SJSA1 (cell line): ENCODE measurements around the gene OR51A2. TPM values are rescaled to one million over a fixed set of nuclear protein-coding genes. Genes with fewer than 3 reads are reported as not detected.

Experiments
- DNase-seq, 2 experiments: peaks; one replicate each; pipeline ENCODE4 v3.0.0-alpha.2; 2015 to 2020; ENCODE audit warnings: low spot score in 2 of 2, low read depth in 1 of 2
- H3K27ac ChIP-seq: fragments of 250-450 bp; sonication (Bioruptor Pico); 2 replicates; pipeline ENCODE4 v1.5.1; 2020; ENCODE audit warnings: mild to moderate bottlenecking, moderate library complexity
- H3K27me3 ChIP-seq: fragments of 250-450 bp; sonication (Bioruptor Pico); replicated peaks from 2 replicates; pipeline ENCODE4 v1.5.1; 2020; ENCODE audit warnings: mild to moderate bottlenecking, moderate library complexity
- H3K36me3 ChIP-seq: fragments of 250-450 bp; sonication (Bioruptor Pico); 2 replicates; pipeline ENCODE4 v1.5.1; 2020; ENCODE audit warnings: mild to moderate bottlenecking
- H3K4me1 ChIP-seq: fragments of 250-450 bp; sonication (Bioruptor Pico); replicated peaks from 2 replicates; pipeline ENCODE4 v1.6.1; 2021; ENCODE audit warnings: mild to moderate bottlenecking
- H3K4me3 ChIP-seq: fragments of 250-450 bp; sonication (Bioruptor Pico); 2 replicates; pipeline ENCODE4 v1.5.1; 2020; ENCODE audit warnings: mild to moderate bottlenecking
- H3K9me3 ChIP-seq: fragments of 250-450 bp; sonication (Bioruptor Pico); replicated peaks from 2 replicates; pipeline ENCODE4 v1.5.1; 2020; ENCODE audit warnings: mild to moderate bottlenecking
- total RNA-seq: library from RNA; depleted of rRNA; stranded (reverse); fragments of >200 nt; shearing (Covaris generic); gene quantifications from 2 replicates; pipeline ENCODE4 v1.2.3, GENCODE V29; 2014; rRNA removed

Gene OR51A2
- total RNA-seq, 1 experiment from 2014 or later = not detected

DNA sequence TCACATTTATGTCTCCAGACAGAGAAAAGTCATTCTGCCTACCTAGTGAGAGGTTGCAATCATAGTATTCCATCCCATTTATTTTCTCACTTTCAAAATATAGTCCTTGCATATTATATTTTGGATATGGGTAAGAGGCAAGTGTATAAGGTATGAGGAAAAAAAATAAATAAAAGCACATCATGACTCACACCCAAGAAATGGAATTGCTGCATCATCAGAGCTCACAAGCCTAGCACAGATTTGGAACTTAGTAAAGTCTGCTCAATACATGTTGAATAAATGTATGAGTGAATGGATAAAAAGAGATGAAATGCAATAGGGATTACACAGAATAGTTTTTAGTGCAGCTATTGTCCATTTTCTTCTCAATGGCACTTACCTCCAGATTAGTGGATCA, 28.9 kb downstream of the OR51A2 start:
- Histone ChIP-seq H3K27ac (no peak overlapping the region), H3K36me3 (no peaks in the 10 kb centered on the region), H3K27me3 (no peaks in the 10 kb centered on the region; the same call in 1 of the 2 replicates), H3K9me3 (no peaks in the 10 kb centered on the region), H3K4me3 (no peak overlapping the region), H3K4me1 (no peaks in the 10 kb centered on the region)
- no peak for DNase-seq

DNA sequence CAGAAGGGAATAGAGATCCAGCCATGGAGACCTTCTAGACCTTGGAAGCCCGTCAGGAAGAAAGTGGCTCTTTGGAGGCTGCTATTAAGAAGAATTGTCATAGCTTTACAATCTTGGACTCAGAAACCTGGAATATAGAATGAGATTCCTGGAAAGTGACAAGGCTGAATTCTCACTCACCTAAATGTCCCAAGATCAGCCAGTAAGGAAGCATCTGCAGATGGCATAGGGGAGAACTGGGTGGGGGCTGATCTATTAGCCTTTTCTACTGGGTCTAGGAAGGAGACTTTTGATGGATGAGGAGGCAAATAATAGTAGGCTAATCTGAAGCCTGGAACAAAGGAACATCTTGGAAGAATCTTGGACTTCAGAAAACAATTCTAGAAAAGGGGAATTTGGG, 31.3 kb downstream of the OR51A2 start, which contains the start of gene OR51G1:
OR51G1 (minus strand) TSS at position 101 of the 400 bp plus-strand sequence; CDS start at position 101, 0 bp downstream.
- H3K27ac ChIP-seq = no peak within 1 kb of the TSS
- H3K36me3 ChIP-seq = no peaks in the 10 kb centered on the region
- no peaks in the 10 kb centered on the region for H3K9me3 ChIP-seq
- H3K4me3 ChIP-seq = no peak within 1 kb of the TSS
- no peaks in the 10 kb centered on the region; the same call in 1 of the 2 replicates for H3K27me3 ChIP-seq
- no peak for DNase-seq
- no peaks in the 10 kb centered on the region for H3K4me1 ChIP-seq

DNA sequence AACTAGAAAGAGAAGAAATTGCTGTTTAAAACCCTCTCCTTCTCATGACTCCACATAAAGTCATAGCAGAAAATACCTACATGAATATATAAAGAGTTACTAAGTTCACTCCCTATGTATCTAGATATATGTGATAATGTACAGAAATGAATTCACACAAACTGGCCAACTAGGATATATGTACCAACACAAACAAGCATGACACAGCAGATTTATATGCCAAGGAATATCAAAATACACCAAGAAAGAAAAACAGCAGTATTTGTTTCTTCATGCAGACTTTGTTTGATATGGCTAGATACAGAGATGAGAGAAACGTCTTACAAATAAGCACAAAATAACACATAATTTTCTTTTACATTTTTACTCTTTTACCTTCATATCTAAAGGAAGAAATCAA, 33.2 kb downstream of the OR51A2 start:
- DNase-seq = no peak
- Histone ChIP-seq H3K4me1 (no peaks in the 10 kb centered on the region), H3K4me3 (no peak overlapping the region), H3K36me3 (no peaks in the 10 kb centered on the region), H3K27ac (no peak overlapping the region), H3K9me3 (no peaks in the 10 kb centered on the region), H3K27me3 (peaks cover 14% of the 10 kb centered on the region)

DNA sequence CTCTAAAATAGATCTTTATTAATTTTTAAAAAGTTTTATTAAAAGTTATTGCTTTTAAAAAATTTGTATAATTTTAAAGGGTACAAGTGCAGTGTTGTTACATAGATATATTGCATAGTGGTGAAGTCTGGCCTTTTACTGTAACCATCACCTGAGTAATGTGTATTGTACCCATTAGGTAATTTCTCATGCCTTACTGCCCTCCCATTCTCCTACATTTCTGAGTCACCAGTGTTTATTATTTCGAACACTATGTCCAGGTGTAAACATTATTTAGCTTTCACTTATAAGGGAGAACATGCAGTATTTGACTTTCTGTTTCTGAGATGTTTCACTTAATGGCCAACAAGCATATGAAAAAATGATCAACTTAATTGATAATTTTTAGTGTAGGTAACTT, 33.7 kb downstream of the OR51A2 start:
- Histone ChIP-seq H3K27me3 (peaks cover 17% of the 10 kb centered on the region), H3K36me3 (no peaks in the 10 kb centered on the region), H3K27ac (no peak overlapping the region), H3K4me1 (no peaks in the 10 kb centered on the region), H3K4me3 (no peak overlapping the region), H3K9me3 (no peaks in the 10 kb centered on the region)
- DNase-seq = no peak

DNA sequence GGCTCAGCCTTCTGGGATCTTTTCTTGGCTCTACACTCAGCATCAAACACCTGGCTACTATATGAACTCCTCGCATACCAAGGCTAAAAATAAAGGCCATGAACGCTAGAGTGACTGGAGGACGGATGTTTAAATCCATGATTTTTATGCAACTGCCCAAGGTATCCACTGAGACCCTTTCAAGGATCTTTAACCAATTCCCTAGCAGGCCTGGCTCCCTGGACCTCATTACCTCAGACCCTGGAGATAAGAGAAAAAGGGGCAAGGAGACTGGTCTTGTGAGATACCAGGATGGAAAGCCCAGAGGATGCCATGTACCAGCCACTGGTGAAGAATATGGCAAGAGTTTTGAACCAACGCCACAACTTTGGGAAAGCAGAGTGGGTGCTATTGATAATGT, 36.3 kb downstream of the OR51A2 start, which contains the start of gene OR51G2:
OR51G2 (minus strand) TSS at position 101 of the 400 bp plus-strand sequence. CDS start 3,687 bp downstream, outside the sequence.
- H3K27me3 ChIP-seq = peaks cover 17% of the 10 kb centered on the region
- DNase-seq = no peak

DNA sequence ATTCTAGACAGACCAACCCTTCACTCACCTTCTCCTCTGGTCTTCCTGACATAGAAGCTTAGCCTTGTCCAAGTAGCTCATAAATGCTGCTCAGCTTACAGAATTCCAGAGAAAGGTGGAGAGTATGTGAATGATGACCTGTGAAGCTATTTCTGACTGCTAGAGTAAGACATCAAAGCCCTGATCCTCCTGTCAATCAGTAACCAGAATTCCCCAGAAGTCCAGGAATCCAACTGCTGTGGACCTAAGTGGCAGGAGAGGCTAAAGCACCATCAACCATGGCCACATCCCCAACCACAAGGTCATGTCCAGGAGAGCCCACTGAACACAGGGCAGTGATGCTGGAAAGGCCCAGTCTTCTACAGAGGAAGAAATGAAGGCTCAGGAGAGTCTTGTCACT, 38.9 kb downstream of the OR51A2 start:
- H3K9me3 ChIP-seq = no peaks in the 10 kb centered on the region
- H3K4me3 ChIP-seq = no peak overlapping the region
- no peaks in the 10 kb centered on the region for H3K4me1 ChIP-seq
- no peak overlapping the region for H3K27ac ChIP-seq
- no peaks in the 10 kb centered on the region for H3K36me3 ChIP-seq
- DNase-seq = no peak
- H3K27me3 ChIP-seq = peaks cover 23% of the 10 kb centered on the region

More for the DNA sequence above, 36.3 kb downstream of the OR51A2 start, which contains the start of gene OR51G2:
- Histone ChIP-seq H3K4me1 (no peaks in the 10 kb centered on the region), H3K4me3 (no peak within 1 kb of the TSS), H3K27ac (no peak within 1 kb of the TSS), H3K36me3 (no peaks in the 10 kb centered on the region), H3K9me3 (no peaks in the 10 kb centered on the region)

Other genes with a start within 250 kb of the OR51A2 start
- gene OR51F1, start 185.8 kb downstream of the OR51A2 start, total RNA-seq = not detected in 2 replicates
- not detected in 2 replicates for gene OR52R1, start 151.3 kb downstream of the OR51A2 start, total RNA-seq
- not detected in 2 replicates for gene OR51F2, start 134.4 kb downstream of the OR51A2 start, total RNA-seq
- not detected in 2 replicates for gene OR51S1, start 106.5 kb downstream of the OR51A2 start, total RNA-seq
- not detected in 2 replicates for gene OR51T1, start 73.8 kb downstream of the OR51A2 start, total RNA-seq
- not detected in 2 replicates for gene OR51A7, start 51.9 kb downstream of the OR51A2 start, total RNA-seq
- not detected in 2 replicates for gene OR51G2, start 36.4 kb downstream of the OR51A2 start, total RNA-seq
- gene OR51G1, start 31.4 kb downstream of the OR51A2 start, total RNA-seq = not detected in 2 replicates
- not detected in 2 replicates for gene OR51A4, start 8.1 kb downstream of the OR51A2 start, total RNA-seq
- not detected in 2 replicates for gene OR51L1, start 39.1 kb upstream of the OR51A2 start, total RNA-seq
- not detected in 2 replicates for gene OR52J3, start 90.8 kb upstream of the OR51A2 start, total RNA-seq
- not detected in 2 replicates for gene OR52E2, start 103.9 kb upstream of the OR51A2 start, total RNA-seq
- gene OR52E1, start 113.9 kb upstream of the OR51A2 start, total RNA-seq = not detected in 2 replicates
- gene OR52A5, start 182.6 kb upstream of the OR51A2 start, total RNA-seq = not detected in 2 replicates
- gene OR52A1, start 199.0 kb upstream of the OR51A2 start, total RNA-seq = under 0.01 TPM in 1 of 2 replicates, not detected in the other
- not detected in 2 replicates for gene OR51V1, start 245.0 kb upstream of the OR51A2 start, total RNA-seq